Measurements from ENCODE around the gene RASA3. TPM values are rescaled to one million over a fixed set of nuclear protein-coding genes. Genes with fewer than 3 reads are reported as not detected.

Gene RASA3
- total and polyA plus RNA-seq, 2 of the 8 experiments (the other 6 are each of a cell fraction or from before 2014, with no cell fraction given), result 7.5 to 21.9 TPM

GRCh38 chr13:113955691-113956090 lies 176.7 kb downstream of the RASA3 start:
- H4K91ac ChIP-seq (replicated peaks; ENCODE audit: insufficient read length, low read length), result no peak overlapping the region
- H2BK120ac ChIP-seq (replicated peaks; ENCODE audit: low read depth, low read length), result no peak overlapping the region
- no peak overlapping the region for H4K5ac ChIP-seq (ENCODE audit: insufficient read length, low read depth, low read length)
- no peak overlapping the region for H2BK12ac ChIP-seq (ENCODE audit: low read depth, low read length)
- H3K27me3 ChIP-seq (replicated peaks in 1 of 4; ENCODE audit: control insufficient read depth in 3 of 4, extremely low read depth in 1 of 4, insufficient read depth in 3 of 4, low read length in 3 of 4), result no peaks in the 10 kb centered on the region
- no peaks in the 10 kb centered on the region for H4K20me1 ChIP-seq (replicated peaks in 1 of 2; ENCODE audit: control insufficient read depth in 1 of 2, insufficient read depth in 2 of 2, low read length in 2 of 2)
- no peak for DNase-seq (ENCODE audit: low read depth in 1 of 2, low spot score in 2 of 2)
- no peak overlapping the region for H2BK5ac ChIP-seq (ENCODE audit: low read depth, low read length)
- 90% methylated on average over 23 of the region's 27 CpGs; no CpG with 5 or more reads in 1 of the 2 experiments for WGBS, 2 experiments (ENCODE audit: extremely low coverage in 1 of 2, insufficient coverage in 1 of 2, insufficient read length in 1 of 2, insufficient replicate concordance in 2 of 2, low coverage in 1 of 2, low lambda C conversion rate in 2 of 2, missing lambda C conversion rate in 1 of 2)
- no peak overlapping the region for H3K9ac ChIP-seq (replicated peaks in 1 of 4; ENCODE audit: extremely low read depth in 1 of 4, low read depth in 3 of 4, low read length in 3 of 4)
- no peak overlapping the region for H2BK20ac ChIP-seq (ENCODE audit: low read length)
- ChIA-PET CTCF (ENCODE audit: partially characterized antibody) (no interaction called here), POLR2A (ENCODE audit: partially characterized antibody) (no interaction called here)
- H2AFZ ChIP-seq (ENCODE audit: low read length), result no peak overlapping the region
- H2BK15ac ChIP-seq (ENCODE audit: low read length), result no peak overlapping the region
- H2AK5ac ChIP-seq (ENCODE audit: low read depth, low read length), result no peak overlapping the region
- H3K4ac ChIP-seq (replicated peaks; ENCODE audit: insufficient read length, low read depth, low read length), result no peak overlapping the region
- H3K4me1 ChIP-seq (replicated peaks in 1 of 4; ENCODE audit: control insufficient read depth in 3 of 4, insufficient read depth in 4 of 4, low read length in 3 of 4), result peaks cover 0 to 2% (median 0%) of the 10 kb centered on the region in 4 experiments; a peak in 1 of 7 replicates
- no peak overlapping the region for H3K27ac ChIP-seq (ENCODE audit: low read depth, low read length)
- no peak overlapping the region for H4K8ac ChIP-seq (ENCODE audit: extremely low read depth, insufficient read depth, low read length)
- H3K23me2 ChIP-seq (ENCODE audit: low read depth, low read length), result no peaks in the 10 kb centered on the region
- no peaks in the 10 kb centered on the region for H3K36me3 ChIP-seq (ENCODE audit: control insufficient read depth in 2 of 4, insufficient read depth in 4 of 4, low read length in 3 of 4)
- no peaks in the 10 kb centered on the region for H3K79me2 ChIP-seq (ENCODE audit: control insufficient read depth in 1 of 2, insufficient read depth in 2 of 2, low read length in 2 of 2)
- no peak overlapping the region for H3K23ac ChIP-seq (ENCODE audit: insufficient read length)
- no peak overlapping the region for H3K14ac ChIP-seq (ENCODE audit: insufficient read length)
- H3K4me2 ChIP-seq (ENCODE audit: insufficient read depth in 1 of 2, low read depth in 2 of 2, low read length in 2 of 2), result no peak overlapping the region
- no peak overlapping the region for H3K4me3 ChIP-seq (ENCODE audit: extremely low read depth in 1 of 4, insufficient read depth in 2 of 4, low read depth in 3 of 4, low read length in 4 of 4)
- H3K18ac ChIP-seq (ENCODE audit: extremely low read depth, low read length), result no peak overlapping the region
- H3K79me1 ChIP-seq (ENCODE audit: low read depth, low read length), result no peaks in the 10 kb centered on the region; the same call in 1 of the 2 replicates
- FAIRE-seq, result no peak
- peaks cover 18 to 56% of the 10 kb centered on the region in 2 experiments; a peak in 3 of 4 replicates for H3K9me3 ChIP-seq (ENCODE audit: insufficient read depth in 2 of 2, low read depth in 1 of 2, low read length in 1 of 2)
- no peak for TF ChIP-seq CBX8 (IDR thresholded peaks at IDR 0.05; ENCODE audit: borderline replicate concordance, low read depth, low read length)
- no peak for TF ChIP-seq RXRA (IDR thresholded peaks at IDR 0.05; ENCODE audit: insufficient read depth, low read depth, low read length)
- no peak for TF ChIP-seq SIRT6 (IDR thresholded peaks at IDR 0.05; ENCODE audit: low read length)
- TF ChIP-seq GTF2F1 (IDR thresholded peaks at IDR 0.05; ENCODE audit: borderline replicate concordance, low read depth, low read length), result no peak
- TF ChIP-seq KDM4A (IDR thresholded peaks at IDR 0.05; ENCODE audit: low read depth, low read length, severe bottlenecking), result no peak
- no peak for TF ChIP-seq SP2 (IDR thresholded peaks at IDR 0.05; ENCODE audit: low read length)
- no peak for TF ChIP-seq CTCF (IDR thresholded peaks at IDR 0.05; ENCODE audit: control extremely low read depth in 1 of 3, insufficient read depth in 1 of 3, low read depth in 1 of 3, low read length in 3 of 3)
- H3K56ac ChIP-seq (replicated peaks; ENCODE audit: insufficient read length, low read depth, low read length), result no peak overlapping the region
